ENCODE results near the gene PIRT.

DNA sequence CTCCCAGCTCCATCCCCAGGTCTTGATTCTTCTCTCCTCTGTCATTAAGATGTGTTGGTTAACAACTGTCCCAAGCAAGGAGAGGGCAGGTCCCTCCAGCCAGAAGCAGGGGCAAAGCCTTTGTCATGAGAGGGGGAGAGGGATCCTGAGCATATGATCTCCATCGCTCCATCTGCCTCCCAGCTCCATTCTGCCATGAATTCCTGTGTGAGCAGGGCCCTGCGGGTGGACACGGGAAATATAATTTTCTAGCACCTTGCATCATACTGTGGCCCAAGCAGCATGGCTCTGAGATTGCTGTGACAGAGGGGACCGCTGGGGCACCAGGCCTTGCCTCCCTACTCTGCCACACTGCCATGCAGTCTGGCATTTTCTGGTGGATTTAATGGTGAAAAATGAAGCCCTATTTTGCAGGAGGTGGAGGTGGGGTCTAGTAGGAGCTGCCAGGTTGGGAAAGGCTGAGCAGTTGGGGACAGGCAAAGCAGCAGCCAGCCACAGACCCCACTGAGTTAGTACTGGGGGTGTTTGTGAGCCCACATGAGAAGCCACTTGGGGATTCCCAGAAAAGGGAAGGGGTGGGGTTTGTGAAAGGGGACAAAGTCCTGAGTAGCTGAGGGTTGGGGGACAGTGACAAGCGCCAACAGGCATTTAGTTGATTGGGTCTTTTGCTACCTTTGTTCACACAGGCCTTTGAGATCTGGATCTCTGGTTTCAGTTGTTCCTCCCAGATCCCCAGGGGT is 50.4 kb downstream of the PIRT start:
- TF ChIP-seq YY1 (IDR thresholded peaks at IDR 0.05; ENCODE audit: extremely low read depth, insufficient replicate concordance, low read depth, low read length), result no peak
- no peak for TF ChIP-seq CTCF (IDR thresholded peaks at IDR 0.05 in 2 of 3, conservative IDR thresholded peaks at IDR 0.05 in 1 of 3; ENCODE audit: borderline replicate concordance in 1 of 3, insufficient read depth in 1 of 3, low read depth in 2 of 3, low read length in 2 of 3)
- TF ChIP-seq ATF3 (IDR thresholded peaks at IDR 0.05), result no peak
- no peak for TF ChIP-seq ELF1 (IDR thresholded peaks at IDR 0.05; ENCODE audit: borderline replicate concordance, low read depth)
- TF ChIP-seq EZH2 (IDR thresholded peaks at IDR 0.05), result no peak
- TF ChIP-seq SRF (IDR thresholded peaks at IDR 0.05; ENCODE audit: low read depth), result no peak
- TF ChIP-seq SIN3A (IDR thresholded peaks at IDR 0.05; ENCODE audit: low read depth), result no peak
- no peak for TF ChIP-seq RAD21 (IDR thresholded peaks at IDR 0.05; ENCODE audit: low read depth)
- TF ChIP-seq ZFX (IDR thresholded peaks at IDR 0.05), result no peak
- TF ChIP-seq POLR2A (IDR thresholded peaks at IDR 0.05; ENCODE audit: borderline replicate concordance, extremely low read depth, insufficient read depth, insufficient read length), result no peak
- no peak for TF ChIP-seq EZH2phosphoT487 (IDR thresholded peaks at IDR 0.05; ENCODE audit: borderline replicate concordance)
- TF ChIP-seq, protein P1, sequence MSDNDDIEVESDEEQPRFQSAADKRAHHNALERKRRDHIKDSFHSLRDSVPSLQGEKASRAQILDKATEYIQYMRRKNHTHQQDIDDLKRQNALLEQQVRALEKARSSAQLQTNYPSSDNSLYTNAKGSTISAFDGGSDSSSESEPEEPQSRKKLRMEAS (IDR thresholded peaks at IDR 0.05), result no peak
- TF ChIP-seq ZNF274 (IDR thresholded peaks at IDR 0.05; ENCODE audit: low read depth, low read length), result no peak
- no peak for TF ChIP-seq SP1 (IDR thresholded peaks at IDR 0.05; ENCODE audit: low read depth)

Data from HCT116 (cell line).